Smooth muscle cell of the brain vasculature (primary cell): ENCODE results near the gene SETDB2.

Experiments used
- DNase-seq: peaks from one replicate; pipeline ENCODE4 v3.0.0-alpha.2; 2012; ENCODE audit warnings: low read depth, low spot score

SETDB2 gene

GRCh38 chr13:49530457-49530856 is 86.4 kb downstream of the SETDB2 start:
- DNase-seq, result no peak

GRCh38 chr13:49532593-49532992 is 88.5 kb downstream of the SETDB2 start:
- DNase-seq, result no peak

- DNase-seq, result no peak
Measured at GRCh38 chr13:49533011-49533410, 88.9 kb downstream of the SETDB2 start.

- no peak for DNase-seq
Measured at GRCh38 chr13:49533591-49534269, 89.7 kb downstream of the SETDB2 start.

- DNase-seq, result no peak
Measured at GRCh38 chr13:49536144-49536873, 92.2 kb downstream of the SETDB2 start.

- no peak for DNase-seq
Measured at GRCh38 chr13:49538404-49538803, 94.3 kb downstream of the SETDB2 start.

GRCh38 chr13:49539313-49539712 is 95.2 kb downstream of the SETDB2 start:
- no peak for DNase-seq

GRCh38 chr13:49539746-49540145 is 95.7 kb downstream of the SETDB2 start:
- no peak for DNase-seq

GRCh38 chr13:49540552-49540951 is 96.5 kb downstream of the SETDB2 start:
- no peak for DNase-seq

- DNase-seq, result no peak
Measured at GRCh38 chr13:49543656-49544055, 99.6 kb downstream of the SETDB2 start.
